ENCODE results near the gene FBXO15. TPM values are rescaled to one million over a fixed set of nuclear protein-coding genes. Genes with fewer than 3 reads are reported as not detected.

Gene FBXO15
- total RNA-seq, 1 experiment from 2014 or later = 0.39 TPM

DNA sequence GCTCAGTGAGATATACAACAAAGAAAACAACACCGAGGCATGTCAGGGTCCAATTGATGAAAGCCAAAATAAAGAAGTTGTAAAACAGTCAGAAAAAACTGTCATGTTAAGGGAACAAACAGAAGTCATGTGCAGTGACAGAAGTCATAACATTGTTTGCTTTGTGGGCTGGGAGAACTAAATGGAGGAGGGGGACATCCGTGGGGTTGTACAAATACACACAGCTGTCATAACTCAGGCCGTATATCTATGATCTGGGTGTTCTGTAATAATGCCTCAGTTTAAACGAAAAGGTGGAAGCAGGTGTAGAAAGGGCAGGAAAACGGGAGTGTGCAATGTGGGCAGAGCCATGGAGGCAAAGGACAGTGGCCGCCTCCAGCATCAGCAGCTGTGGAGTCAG, 28.0 kb upstream of the FBXO15 start:
- Histone ChIP-seq H2BK120ac (ENCODE audit: low read depth, low read length, poor library complexity, severe bottlenecking) (no peak overlapping the region), H3K56ac (ENCODE audit: insufficient read length, low read depth, low read length) (no peak overlapping the region), H4K8ac (replicated peaks; ENCODE audit: insufficient read length, low read depth, low read length) (no peak overlapping the region), H3K14ac (ENCODE audit: insufficient read depth, low read length) (no peak overlapping the region), H2BK15ac (ENCODE audit: low read depth, low read length) (no peak overlapping the region), H3K9me3 (ENCODE audit: control insufficient read depth, low read depth, low read length) (no peaks in the 10 kb centered on the region), H3K79me1 (ENCODE audit: insufficient read depth, low read depth, low read length, poor library complexity, severe bottlenecking) (no peaks in the 10 kb centered on the region), H3T11ph (ENCODE audit: low read length) (no peak overlapping the region), H2BK12ac (ENCODE audit: insufficient read length, low read depth, low read length) (no peak overlapping the region), H3K23me2 (ENCODE audit: insufficient read length, low read depth, low read length, poor library complexity, severe bottlenecking) (no peaks in the 10 kb centered on the region), H3K9ac (ENCODE audit: extremely low read depth, insufficient read length, low read length) (no peak overlapping the region), H3K79me2 (ENCODE audit: insufficient read depth, low read length) (no peaks in the 10 kb centered on the region), H3K27ac (ENCODE audit: insufficient read length, low read depth, low read length) (no peak overlapping the region), H3K23ac (ENCODE audit: insufficient read length, low read depth, low read length) (no peak overlapping the region), H3K4me1 (ENCODE audit: insufficient read depth, low read length) (no peaks in the 10 kb centered on the region; the same call in 1 of the 2 replicates), H3K4me2 (ENCODE audit: insufficient read depth, insufficient read length, low read length) (no peak overlapping the region), H4K20me1 (ENCODE audit: control insufficient read depth, insufficient read depth, insufficient read length) (no peaks in the 10 kb centered on the region), H2AFZ (ENCODE audit: low read length) (no peak overlapping the region), H4K91ac (ENCODE audit: insufficient read length, low read depth, low read length) (no peak overlapping the region), H2BK20ac (ENCODE audit: low read depth, low read length, poor library complexity, severe bottlenecking) (no peak overlapping the region), H4K5ac (ENCODE audit: insufficient read length, low read depth, low read length) (no peak overlapping the region), H3K27me3 (ENCODE audit: insufficient read depth, low read length) (no peaks in the 10 kb centered on the region), H2BK5ac (ENCODE audit: insufficient read length, low read length) (no peak overlapping the region), H3K4ac (ENCODE audit: low read depth, low read length) (no peak overlapping the region), H2AK5ac (ENCODE audit: insufficient read length, low read length) (no peak overlapping the region), H3K18ac (ENCODE audit: insufficient read length, low read depth, low read length) (no peak overlapping the region)
- Mint-ChIP-seq H3K4me3 (no peak overlapping the region; a peak in 1 of 5 replicates), H3K27me3 (ENCODE audit: low read depth) (peaks cover 20% of the 10 kb centered on the region), H3K27ac (peak overlapping the region in 1 of 3 experiments; percentile 76; a peak in 2 of 7 replicates), H3K36me3 (ENCODE audit: insufficient read depth in 1 of 3, low read depth in 3 of 3) (peaks cover 0 to 4% (median 2%) of the 10 kb centered on the region in 3 experiments; a peak in 2 of 7 replicates), H3K9me3 (peaks cover 0 to 4% of the 10 kb centered on the region in 2 experiments; a peak in 1 of 5 replicates), H3K4me1 (no peaks in the 10 kb centered on the region)
- no CpG with 5 or more reads among the region's 6 CpGs for WGBS (ENCODE audit: extremely low coverage, insufficient read length, low lambda C conversion rate)
- no peak for DNase-seq
- TF ChIP-seq, protein P1, sequence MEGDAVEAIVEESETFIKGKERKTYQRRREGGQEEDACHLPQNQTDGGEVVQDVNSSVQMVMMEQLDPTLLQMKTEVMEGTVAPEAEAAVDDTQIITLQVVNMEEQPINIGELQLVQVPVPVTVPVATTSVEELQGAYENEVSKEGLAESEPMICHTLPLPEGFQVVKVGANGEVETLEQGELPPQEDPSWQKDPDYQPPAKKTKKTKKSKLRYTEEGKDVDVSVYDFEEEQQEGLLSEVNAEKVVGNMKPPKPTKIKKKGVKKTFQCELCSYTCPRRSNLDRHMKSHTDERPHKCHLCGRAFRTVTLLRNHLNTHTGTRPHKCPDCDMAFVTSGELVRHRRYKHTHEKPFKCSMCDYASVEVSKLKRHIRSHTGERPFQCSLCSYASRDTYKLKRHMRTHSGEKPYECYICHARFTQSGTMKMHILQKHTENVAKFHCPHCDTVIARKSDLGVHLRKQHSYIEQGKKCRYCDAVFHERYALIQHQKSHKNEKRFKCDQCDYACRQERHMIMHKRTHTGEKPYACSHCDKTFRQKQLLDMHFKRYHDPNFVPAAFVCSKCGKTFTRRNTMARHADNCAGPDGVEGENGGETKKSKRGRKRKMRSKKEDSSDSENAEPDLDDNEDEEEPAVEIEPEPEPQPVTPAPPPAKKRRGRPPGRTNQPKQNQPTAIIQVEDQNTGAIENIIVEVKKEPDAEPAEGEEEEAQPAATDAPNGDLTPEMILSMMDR (conservative IDR thresholded peaks at IDR 0.05) = no peak

All from H9 (cell line).